PC-3 (cell line): ENCODE data around the gene ULBP3. TPM values are rescaled to one million over a fixed set of nuclear protein-coding genes. Genes with fewer than 3 reads are reported as not detected.
"Not testable (repeated sequence)": the region's sequence is repeated elsewhere in the genome, so short reads cannot be mapped to it uniquely, and the experiment has no call there.

ENCODE experiments used
- ATAC-seq: fragments of 200-7000 bp; cut with Tn5 transposase; 2 replicates; pipeline ENCODE4 v1.9.1; 2020; ENCODE audit warnings: mild to moderate bottlenecking, moderate library complexity
- BruUV-seq: library from RNA; stranded (reverse); fragments of 400-500 nt; replicated peaks from 2 replicates; lab custom pipeline; 2021; lab: Mats Ljungman, UMichigan
- CTCF ChIA-PET: fragments of 300-600 bp; sonication (Branson Sonifier 250); formaldehyde crosslinking; loops from one replicate; lab custom pipeline; 2022; ENCODE audit warnings: antibody characterized with exemption; lab: Charles Lee
- POLR2A ChIA-PET: fragments of 300-600 bp; sonication (Branson Sonifier 250); formaldehyde crosslinking; loops from one replicate; lab custom pipeline; 2022; ENCODE audit warnings: antibody characterized with exemption; ENCODE audit not compliant: unreplicated experiment; lab: Charles Lee
- DNase-seq: peaks from one replicate; pipeline ENCODE4 v3.0.0-alpha.2; 2015
- H2AFZ ChIP-seq: fragments of 300-600 bp; sonication (generic); 2 replicates; pipeline ENCODE4 v1.6.0; 2016; ENCODE audit warnings: antibody characterized with exemption, low read length
- H3F3A ChIP-seq: fragments of 300-600 bp; sonication (generic); one replicate; pipeline ENCODE4 v1.6.0; 2017; ENCODE audit warnings: antibody characterized with exemption, low read length, control low read depth, mild to moderate bottlenecking; ENCODE audit not compliant: unreplicated experiment
- H3K27ac ChIP-seq: fragments of 300-600 bp; sonication (generic); 2 replicates; pipeline ENCODE4 v1.5.1; 2016; ENCODE audit warnings: mild to moderate bottlenecking, low read length
- H3K27me3 ChIP-seq: fragments of 300-600 bp; sonication (generic); 2 replicates; pipeline ENCODE4 v1.6.1; 2016; ENCODE audit warnings: low read length, mixed read lengths
- H3K36me3 ChIP-seq: fragments of 300-600 bp; sonication (generic); 2 replicates; pipeline ENCODE4 v1.6.1; 2016; ENCODE audit warnings: low read depth, mixed run types, low read length, mixed read lengths
- H3K4me1 ChIP-seq: fragments of 300-600 bp; sonication (generic); 2 replicates; pipeline ENCODE4 v1.5.1; 2016; ENCODE audit warnings: low read length; ENCODE audit not compliant: insufficient read depth
- H3K4me2 ChIP-seq: fragments of 300-600 bp; sonication (generic); 2 replicates; pipeline ENCODE4 v1.6.0; 2016; ENCODE audit warnings: low read length
- H3K4me3 ChIP-seq: fragments of 300-600 bp; sonication (generic); 2 replicates; pipeline ENCODE4 v1.5.1; 2016; ENCODE audit warnings: mild to moderate bottlenecking, low read length, mixed read lengths
- H3K79me2 ChIP-seq: fragments of 300-600 bp; sonication (generic); 2 replicates; pipeline ENCODE4 v1.6.1; 2017; ENCODE audit warnings: low read length, mixed read lengths
- H3K9ac ChIP-seq: fragments of 300-600 bp; sonication (generic); 2 replicates; pipeline ENCODE4 v1.6.0; 2016; ENCODE audit warnings: mild to moderate bottlenecking, low read length
- H3K9me2 ChIP-seq: fragments of 300-600 bp; sonication (generic); replicated peaks from 2 replicates; pipeline ENCODE4 v1.6.1; 2016; ENCODE audit warnings: mixed run types, low read length, mixed read lengths
- H3K9me3 ChIP-seq: fragments of 300-600 bp; sonication (generic); 2 replicates; pipeline ENCODE4 v1.6.1; 2016; ENCODE audit warnings: low read length, mixed read lengths
- H4K20me1 ChIP-seq: fragments of 300-600 bp; sonication (generic); 2 replicates; pipeline ENCODE4 v1.6.1; 2016; ENCODE audit warnings: low read length, mixed read lengths
- EZH2 ChIP-seq: fragments of 300-600 bp; sonication (generic); IDR thresholded peaks from one replicate; pipeline ENCODE4 v1.6.1; 2017; ENCODE audit warnings: antibody characterized with exemption, mild to moderate bottlenecking, low read length; ENCODE audit not compliant: unreplicated experiment
- EZH2phosphoT487 ChIP-seq: fragments of 300-600 bp; sonication (generic); IDR thresholded peaks from 2 replicates; pipeline ENCODE4 v1.6.1; 2018; ENCODE audit warnings: mild to moderate bottlenecking, antibody characterized with exemption, low read length, borderline replicate concordance
- intact Hi-C: fragments of 100-400 bp; cut with micrococcal nuclease; formaldehyde crosslinking; loops from 2 replicates; pipeline ENCODE4 v1.9.0; 2023
- total RNA-seq: library from RNA; depleted of rRNA; stranded (reverse); fragments of >200 nt; gene quantifications from 2 replicates; pipeline ENCODE4 v1.2.3, GENCODE V29; 2014
- TF ChIP-seq, protein P1 (sequence below): fragments of 300-600 bp; sonication (generic); conservative IDR thresholded peaks from 2 replicates; pipeline ENCODE4 v1.5.1; 2017; ENCODE audit warnings: antibody characterized with exemption, low read depth, mild to moderate bottlenecking, low read length

ULBP3 gene
- total RNA-seq, 1 experiment from 2014 or later = 20.5 TPM

DNA sequence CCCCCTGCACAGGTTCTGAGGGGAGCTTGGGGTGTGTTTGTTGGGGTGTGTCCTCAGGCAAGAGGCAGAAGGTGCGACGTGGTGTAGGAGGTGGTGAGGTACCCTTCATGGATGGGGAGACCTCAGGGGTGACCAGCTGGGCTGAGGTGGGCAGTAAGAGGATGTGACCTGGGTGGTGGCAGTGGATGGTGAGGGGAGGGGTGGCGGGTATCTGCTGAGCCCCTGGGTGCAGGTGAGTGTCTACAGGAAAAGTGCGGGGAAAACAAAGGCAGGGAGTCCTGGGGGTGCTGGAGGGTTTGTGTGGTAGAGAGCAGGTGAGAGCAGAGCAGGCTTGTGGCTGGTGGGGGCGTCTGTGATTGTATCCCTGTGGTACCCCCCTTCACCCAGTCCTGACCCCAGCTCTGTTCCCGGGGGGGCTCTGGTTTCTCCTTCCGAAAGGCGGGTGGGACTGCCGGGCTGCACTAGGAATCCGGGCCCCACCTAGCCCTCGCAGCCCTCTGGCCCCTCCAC is 44.2 kb downstream of the ULBP3 start:
- H3K9ac ChIP-seq = peak overlapping the region; percentile 45
- TF ChIP-seq, protein P1, sequence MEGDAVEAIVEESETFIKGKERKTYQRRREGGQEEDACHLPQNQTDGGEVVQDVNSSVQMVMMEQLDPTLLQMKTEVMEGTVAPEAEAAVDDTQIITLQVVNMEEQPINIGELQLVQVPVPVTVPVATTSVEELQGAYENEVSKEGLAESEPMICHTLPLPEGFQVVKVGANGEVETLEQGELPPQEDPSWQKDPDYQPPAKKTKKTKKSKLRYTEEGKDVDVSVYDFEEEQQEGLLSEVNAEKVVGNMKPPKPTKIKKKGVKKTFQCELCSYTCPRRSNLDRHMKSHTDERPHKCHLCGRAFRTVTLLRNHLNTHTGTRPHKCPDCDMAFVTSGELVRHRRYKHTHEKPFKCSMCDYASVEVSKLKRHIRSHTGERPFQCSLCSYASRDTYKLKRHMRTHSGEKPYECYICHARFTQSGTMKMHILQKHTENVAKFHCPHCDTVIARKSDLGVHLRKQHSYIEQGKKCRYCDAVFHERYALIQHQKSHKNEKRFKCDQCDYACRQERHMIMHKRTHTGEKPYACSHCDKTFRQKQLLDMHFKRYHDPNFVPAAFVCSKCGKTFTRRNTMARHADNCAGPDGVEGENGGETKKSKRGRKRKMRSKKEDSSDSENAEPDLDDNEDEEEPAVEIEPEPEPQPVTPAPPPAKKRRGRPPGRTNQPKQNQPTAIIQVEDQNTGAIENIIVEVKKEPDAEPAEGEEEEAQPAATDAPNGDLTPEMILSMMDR = no peak
- TF ChIP-seq EZH2phosphoT487 (no peak), EZH2 (no peak)
- H4K20me1 ChIP-seq = no peaks in the 10 kb centered on the region
- BruUV-seq = no TSS peak
- no peaks in the 10 kb centered on the region for H3K36me3 ChIP-seq
- H3K9me3 ChIP-seq = no peaks in the 10 kb centered on the region
- peak overlapping the region; percentile 88 for H2AFZ ChIP-seq
- no peaks in the 10 kb centered on the region for H3K27me3 ChIP-seq
- DNase-seq (no peak), ATAC-seq (no peak)
- peak overlapping the region; percentile 59; the same call in 1 of the 2 replicates for H3K27ac ChIP-seq
- intact Hi-C loops = no loop called here
- POLR2A ChIA-PET = no interaction called here
- peak overlapping the region; percentile 65 for H3K4me3 ChIP-seq
- H3F3A ChIP-seq = no peaks in the 10 kb centered on the region
- H3K79me2 ChIP-seq = no peaks in the 10 kb centered on the region
- peaks cover 17% of the 10 kb centered on the region; the same call in 1 of the 2 replicates for H3K4me1 ChIP-seq
- CTCF ChIA-PET = no interaction called here
- peak overlapping the region; percentile 97 for H3K4me2 ChIP-seq
- H3K9me2 ChIP-seq = no peaks in the 10 kb centered on the region

DNA sequence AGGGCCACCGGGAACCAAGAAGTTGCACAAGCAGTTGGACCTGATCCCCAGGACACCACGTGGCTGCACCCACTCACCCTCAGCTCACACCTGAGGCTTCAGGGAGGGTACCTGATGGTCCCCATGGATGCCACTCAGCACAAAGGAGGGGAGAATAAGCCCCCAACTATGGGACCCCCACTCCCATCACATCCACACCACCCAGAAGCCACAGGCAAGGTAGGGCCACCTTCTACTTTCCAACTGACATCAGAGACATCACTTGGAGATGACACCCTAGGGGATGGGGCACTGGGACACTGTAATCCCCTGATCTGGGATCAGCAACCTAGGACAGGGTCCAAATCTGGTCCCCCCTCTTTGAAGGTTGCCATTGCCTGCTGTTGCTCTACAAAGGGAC is 44.9 kb downstream of the ULBP3 start:
- intact Hi-C loops, H3K9ac ChIP-seq, H3K9me2 ChIP-seq, DNase-seq, CTCF ChIA-PET, H3K27ac ChIP-seq, H4K20me1 ChIP-seq, H3K36me3 ChIP-seq, BruUV-seq, H3K4me2 ChIP-seq, H3K27me3 ChIP-seq, H2AFZ ChIP-seq, H3K79me2 ChIP-seq, H3F3A ChIP-seq, POLR2A ChIA-PET, H3K9me3 ChIP-seq, H3K4me3 ChIP-seq, ATAC-seq: not testable (repeated sequence)
- H3K4me1 ChIP-seq = peaks cover 17% of the 10 kb centered on the region; the same call in 1 of the 2 replicates

DNA sequence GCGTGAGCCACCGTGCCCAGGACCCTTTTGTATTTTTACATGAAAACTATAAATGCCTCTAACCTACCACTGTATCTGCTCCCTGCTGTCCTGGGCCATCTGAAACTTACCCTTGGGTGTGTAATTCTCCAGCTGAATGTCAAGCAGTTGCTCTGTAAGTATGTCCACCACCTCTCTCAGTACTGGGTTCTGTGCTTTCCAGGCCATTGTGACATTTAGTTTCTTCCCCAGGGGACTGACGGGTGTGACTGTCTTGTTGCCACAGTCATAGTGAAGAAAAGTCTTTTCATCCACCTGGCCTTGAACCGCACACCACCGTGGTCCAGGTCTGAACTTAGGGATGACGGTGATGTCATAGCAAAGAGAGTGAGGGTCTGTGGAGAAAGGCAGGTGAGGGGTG is 47.1 kb downstream of the ULBP3 start:
- DNase-seq, ATAC-seq, H3K9me3 ChIP-seq, H3K36me3 ChIP-seq, H3K27ac ChIP-seq, H3K9me2 ChIP-seq, intact Hi-C loops, H3F3A ChIP-seq, POLR2A ChIA-PET, H3K4me2 ChIP-seq, H3K27me3 ChIP-seq, BruUV-seq, CTCF ChIA-PET, H3K9ac ChIP-seq, H2AFZ ChIP-seq, H4K20me1 ChIP-seq, H3K79me2 ChIP-seq, H3K4me3 ChIP-seq: not testable (repeated sequence)
- H3K4me1 ChIP-seq = peaks cover 17% of the 10 kb centered on the region; the same call in 1 of the 2 replicates
